Ishikawa (cell line): ENCODE data around the gene SMAD6.

Experiments used
- CEBPB ChIP-seq: IDR thresholded peaks from 2 replicates; pipeline ENCODE4 v1.6.1; 2012
- EP300 ChIP-seq: IDR thresholded peaks from 2 replicates; pipeline ENCODE4 v1.6.1; 2012; ENCODE audit warnings: borderline replicate concordance
- RAD21 ChIP-seq: IDR thresholded peaks from 2 replicates; pipeline ENCODE4 v1.6.1; 2012; ENCODE audit warnings: low read depth
- YY1 ChIP-seq: IDR thresholded peaks from 2 replicates; pipeline ENCODE4 v1.6.1; 2012; ENCODE audit warnings: low read depth

DNA sequence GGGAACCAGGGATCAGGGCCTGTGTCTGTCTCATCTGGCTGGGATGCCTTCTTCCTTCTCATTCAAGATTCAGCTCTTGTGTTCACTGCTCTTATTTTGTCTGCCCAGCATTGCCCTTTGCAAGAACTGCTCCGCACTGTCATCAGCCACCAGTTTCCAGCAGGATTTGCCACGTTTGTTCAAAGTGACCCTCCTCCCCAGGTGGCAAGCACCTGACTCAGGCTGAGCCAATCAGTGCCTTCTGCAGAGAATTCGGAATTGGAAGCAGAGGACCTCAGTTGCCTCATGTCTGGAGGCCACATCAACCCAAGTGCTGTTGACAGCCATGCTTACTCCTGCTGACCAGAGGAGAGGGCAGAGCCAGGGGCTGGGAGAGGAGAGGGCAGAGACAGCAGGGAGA, 124.5 kb downstream of the SMAD6 start:
- no peak for TF ChIP-seq CEBPB
- no peak for TF ChIP-seq YY1
- TF ChIP-seq EP300, result no peak
- TF ChIP-seq RAD21, result no peak
